Measurements from ENCODE around the gene PAWR. TPM values are rescaled to one million over a fixed set of nuclear protein-coding genes. Genes with fewer than 3 reads are reported as not detected.

Gene PAWR
- total RNA-seq, 3 donors from 2014 or later: 17.0 to 155 (median 101) TPM

GRCh38 chr12:79617696-79618095 lies 73.1 kb downstream of the PAWR start:
- no peak for DNase-seq (ENCODE audit: low spot score in 2 of 2)
- intact Hi-C loops (cut with DNase I; ENCODE audit: low total_unique reads): no loop called here
- TF ChIP-seq CTCF (IDR thresholded peaks at IDR 0.05) (no peak), POLR2AphosphoS5 (IDR thresholded peaks at IDR 0.05) (no peak), POLR2A (IDR thresholded peaks at IDR 0.05) (no peak)

GRCh38 chr12:79615596-79616560 lies 74.9 kb downstream of the PAWR start:
- Histone ChIP-seq H3K4me1 (no peaks in the 10 kb centered on the region), H3K27me3 (no peaks in the 10 kb centered on the region), H3K9me3 (no peaks in the 10 kb centered on the region), H3K27ac (no peak overlapping the region), H3K36me3 (no peaks in the 10 kb centered on the region), H3K4me3 (no peak overlapping the region)
- intact Hi-C loops (cut with DNase I; ENCODE audit: low total_unique reads): no loop called here
- TF ChIP-seq POLR2A (IDR thresholded peaks at IDR 0.05): no peak
- DNase-seq (ENCODE audit: low spot score in 2 of 2): no peak

More at GRCh38 chr12:79617696-79618095, 73.1 kb downstream of the PAWR start:
- Histone ChIP-seq H3K4me3 (no peak overlapping the region), H3K36me3 (no peaks in the 10 kb centered on the region), H3K27me3 (no peaks in the 10 kb centered on the region), H3K9me3 (no peaks in the 10 kb centered on the region), H3K27ac (no peak overlapping the region), H3K4me1 (no peaks in the 10 kb centered on the region)

GRCh38 chr12:79614730-79615129 lies 76.0 kb downstream of the PAWR start:
- H3K27ac ChIP-seq: no peak overlapping the region
- H3K36me3 ChIP-seq: no peaks in the 10 kb centered on the region
- no peak for TF ChIP-seq POLR2AphosphoS5 (IDR thresholded peaks at IDR 0.05)
- no peak for TF ChIP-seq CTCF (IDR thresholded peaks at IDR 0.05)
- no peak for TF ChIP-seq POLR2A (IDR thresholded peaks at IDR 0.05)
- DNase-seq (ENCODE audit: low spot score in 2 of 2): no peak
- H3K9me3 ChIP-seq: peaks cover under 1 to 5% of the 10 kb centered on the region in 2 donors
- H3K4me3 ChIP-seq: no peak overlapping the region
- H3K27me3 ChIP-seq: no peaks in the 10 kb centered on the region
- intact Hi-C loops (cut with DNase I; ENCODE audit: low total_unique reads): no loop called here
- no peaks in the 10 kb centered on the region for H3K4me1 ChIP-seq

DNA sequence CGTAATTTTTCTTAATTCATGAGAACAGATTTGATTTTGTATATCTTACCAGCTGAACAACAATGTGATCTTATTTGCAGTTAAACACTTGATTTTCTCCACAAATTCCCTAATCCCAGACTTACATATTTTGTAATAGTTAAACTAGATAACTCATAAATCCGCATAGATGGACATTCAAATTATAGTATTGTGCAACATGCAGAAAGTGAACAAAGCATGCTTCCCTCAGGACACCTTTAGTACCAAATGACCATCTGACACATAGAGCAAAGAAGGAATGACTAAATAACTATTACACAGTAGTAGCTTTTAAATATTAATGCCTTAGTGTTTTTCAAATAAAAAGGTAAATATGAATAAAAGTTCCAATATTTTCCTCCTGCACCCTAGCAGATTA lies 88.9 kb downstream of the PAWR start:
- H3K9me3 ChIP-seq: no peaks in the 10 kb centered on the region
- no peaks in the 10 kb centered on the region for H3K27me3 ChIP-seq
- no peak for TF ChIP-seq POLR2AphosphoS5 (IDR thresholded peaks at IDR 0.05)
- no peak for TF ChIP-seq POLR2A (IDR thresholded peaks at IDR 0.05)
- TF ChIP-seq CTCF (IDR thresholded peaks at IDR 0.05): no peak
- DNase-seq (ENCODE audit: low spot score in 2 of 2): no peak
- H3K4me3 ChIP-seq: no peak overlapping the region
- no peak overlapping the region for H3K27ac ChIP-seq
- no peaks in the 10 kb centered on the region for H3K36me3 ChIP-seq
- no peaks in the 10 kb centered on the region for H3K4me1 ChIP-seq
- intact Hi-C loops (cut with DNase I; ENCODE audit: low total_unique reads): no loop called here

DNA sequence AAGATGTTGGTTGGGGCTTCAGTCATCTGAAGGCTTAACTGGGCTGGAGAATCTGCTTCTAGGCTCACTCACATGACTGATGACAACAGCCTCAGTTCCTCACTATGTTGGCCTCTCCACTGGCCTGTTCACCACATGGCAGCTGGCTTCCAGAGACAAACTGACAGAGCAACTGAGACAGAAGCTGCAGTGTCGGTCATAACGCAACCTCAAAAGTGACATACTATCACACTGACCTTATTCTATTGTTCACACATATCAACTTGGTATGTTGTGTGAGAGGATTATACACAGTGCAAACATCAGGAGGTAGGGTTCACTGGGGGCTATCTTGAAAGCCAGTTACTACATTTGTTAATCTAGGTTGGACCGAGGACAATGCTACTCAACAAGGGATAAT lies 92.9 kb downstream of the PAWR start:
- Histone ChIP-seq H3K4me1 (no peaks in the 10 kb centered on the region), H3K36me3 (no peaks in the 10 kb centered on the region), H3K27me3 (no peaks in the 10 kb centered on the region), H3K27ac (no peak overlapping the region), H3K9me3 (no peaks in the 10 kb centered on the region), H3K4me3 (no peak overlapping the region)
- no peak for DNase-seq (ENCODE audit: low spot score in 2 of 2)
- TF ChIP-seq POLR2AphosphoS5 (IDR thresholded peaks at IDR 0.05) (no peak), CTCF (IDR thresholded peaks at IDR 0.05) (no peak), POLR2A (IDR thresholded peaks at IDR 0.05) (no peak)
- intact Hi-C loops (cut with DNase I; ENCODE audit: low total_unique reads): no loop called here

Data from breast epithelium (tissue), 4 donors.